BLaER1 (cell line): ENCODE measurements around the gene SPRED3.

Experiments used
- H3K27ac ChIP-seq: shearing (Covaris generic); formaldehyde crosslinking; 2 replicates; pipeline ENCODE4 v1.8.1; 2022
- H3K27me3 ChIP-seq: shearing (Covaris generic); formaldehyde crosslinking; 2 replicates; pipeline ENCODE4 v1.8.1; 2022
- H3K36me3 ChIP-seq: shearing (Covaris generic); formaldehyde crosslinking; 2 replicates; pipeline ENCODE4 v1.8.1; 2022
- H3K4me1 ChIP-seq: shearing (Covaris generic); formaldehyde crosslinking; 2 replicates; pipeline ENCODE4 v1.8.1; 2022
- H3K4me2 ChIP-seq: shearing (Covaris generic); formaldehyde crosslinking; 2 replicates; pipeline ENCODE4 v1.8.1; 2022
- H3K4me3 ChIP-seq: shearing (Covaris generic); formaldehyde crosslinking; 2 replicates; pipeline ENCODE4 v1.8.1; 2022
- H3K9ac ChIP-seq: shearing (Covaris generic); formaldehyde crosslinking; 2 replicates; pipeline ENCODE4 v1.8.1; 2022
- H3K9me3 ChIP-seq: shearing (Covaris generic); formaldehyde crosslinking; 2 replicates; pipeline ENCODE4 v1.8.1; 2022
- H4K20me1 ChIP-seq: shearing (Covaris generic); formaldehyde crosslinking; 2 replicates; pipeline ENCODE4 v1.8.1; 2022
- Cebpa-rat ChIP-seq: shearing (Covaris generic); IDR thresholded peaks from 2 replicates; pipeline ENCODE4 v1.8.1; 2022

The SPRED3 gene

DNA sequence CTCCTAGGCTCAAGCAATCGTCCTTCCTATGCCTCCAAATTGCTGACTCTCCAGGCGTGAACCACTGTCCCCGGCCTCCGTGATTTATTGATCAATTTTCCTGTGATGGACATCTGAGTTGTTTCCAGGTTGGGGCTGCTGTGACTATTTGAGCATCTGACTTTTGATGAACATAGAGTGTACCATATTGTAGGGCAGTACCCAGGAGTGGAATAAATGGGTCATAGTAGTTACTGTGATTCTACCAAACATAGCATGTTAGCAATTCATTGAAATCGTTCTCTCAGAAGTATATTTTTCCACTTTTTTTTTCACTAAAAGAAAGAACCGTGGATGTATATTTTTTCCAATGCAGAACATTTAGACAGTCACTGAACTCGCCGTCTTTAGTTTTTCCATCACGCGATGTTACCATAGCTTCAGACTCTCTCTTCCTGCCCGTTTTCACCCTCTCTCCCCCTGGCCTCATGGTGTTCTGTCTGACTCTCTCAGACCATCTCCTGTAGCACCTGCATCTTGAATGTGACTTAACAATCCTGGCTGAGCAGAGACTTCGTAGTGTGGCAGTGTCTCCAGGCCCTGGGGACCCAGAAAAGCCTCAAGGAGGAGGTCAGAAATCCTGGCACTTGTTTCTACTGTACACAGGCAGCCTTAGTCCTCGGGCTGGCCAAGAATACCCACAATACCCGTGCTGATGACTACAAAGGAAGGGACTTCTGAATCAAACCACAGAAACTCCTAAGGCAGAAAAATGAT, 40.7 kb downstream of the SPRED3 start:
- H3K9ac ChIP-seq: no peak overlapping the region
- no peak overlapping the region for H3K4me3 ChIP-seq
- H3K4me2 ChIP-seq: peak overlapping the region; percentile 28; the same call in 1 of the 2 replicates
- no peaks in the 10 kb centered on the region for H3K9me3 ChIP-seq
- no peaks in the 10 kb centered on the region for H4K20me1 ChIP-seq
- H3K27me3 ChIP-seq: no peaks in the 10 kb centered on the region
- no peak overlapping the region for H3K27ac ChIP-seq
- TF ChIP-seq Cebpa-rat: no peak
- peaks cover 49% of the 10 kb centered on the region for H3K4me1 ChIP-seq
- no peaks in the 10 kb centered on the region for H3K36me3 ChIP-seq

DNA sequence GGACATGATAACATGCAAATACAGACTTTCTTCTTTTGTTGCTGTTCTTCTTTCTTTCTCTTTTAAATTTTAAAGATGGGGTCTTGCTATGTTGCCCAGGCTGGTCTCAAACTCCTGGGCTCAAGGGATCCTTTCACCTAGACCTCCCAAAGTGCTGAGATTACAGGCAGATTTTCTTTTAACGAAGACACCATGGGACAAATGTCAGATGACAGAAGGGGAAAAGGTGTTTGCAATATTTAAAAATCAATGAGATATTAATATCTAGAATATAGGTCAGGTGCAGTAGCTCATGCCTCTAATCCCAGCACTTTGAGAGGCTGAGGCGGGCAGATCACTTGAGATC, 41.3 kb downstream of the SPRED3 start:
- no peak overlapping the region for H3K4me3 ChIP-seq
- no peak overlapping the region for H3K9ac ChIP-seq
- H3K9me3 ChIP-seq: no peaks in the 10 kb centered on the region
- H3K4me1 ChIP-seq: peaks cover 52% of the 10 kb centered on the region
- H3K36me3 ChIP-seq: no peaks in the 10 kb centered on the region
- TF ChIP-seq Cebpa-rat: no peak
- no peak overlapping the region for H3K27ac ChIP-seq
- no peaks in the 10 kb centered on the region for H3K27me3 ChIP-seq
- 0 out of 2 replicates have a peak overlapping the region, but pooled peaks have one; percentile 28 for H3K4me2 ChIP-seq
- no peaks in the 10 kb centered on the region for H4K20me1 ChIP-seq

GRCh38 chr19:38430931-38431330, 42.4 kb downstream of the SPRED3 start:
- no peaks in the 10 kb centered on the region for H3K36me3 ChIP-seq
- no peaks in the 10 kb centered on the region for H3K9me3 ChIP-seq
- no peaks in the 10 kb centered on the region for H4K20me1 ChIP-seq
- no peak overlapping the region for H3K9ac ChIP-seq
- H3K27ac ChIP-seq: no peak overlapping the region
- no peak overlapping the region for H3K4me2 ChIP-seq
- TF ChIP-seq Cebpa-rat: no peak
- no peaks in the 10 kb centered on the region for H3K27me3 ChIP-seq
- no peak overlapping the region for H3K4me3 ChIP-seq
- peaks cover 44% of the 10 kb centered on the region for H3K4me1 ChIP-seq

DNA sequence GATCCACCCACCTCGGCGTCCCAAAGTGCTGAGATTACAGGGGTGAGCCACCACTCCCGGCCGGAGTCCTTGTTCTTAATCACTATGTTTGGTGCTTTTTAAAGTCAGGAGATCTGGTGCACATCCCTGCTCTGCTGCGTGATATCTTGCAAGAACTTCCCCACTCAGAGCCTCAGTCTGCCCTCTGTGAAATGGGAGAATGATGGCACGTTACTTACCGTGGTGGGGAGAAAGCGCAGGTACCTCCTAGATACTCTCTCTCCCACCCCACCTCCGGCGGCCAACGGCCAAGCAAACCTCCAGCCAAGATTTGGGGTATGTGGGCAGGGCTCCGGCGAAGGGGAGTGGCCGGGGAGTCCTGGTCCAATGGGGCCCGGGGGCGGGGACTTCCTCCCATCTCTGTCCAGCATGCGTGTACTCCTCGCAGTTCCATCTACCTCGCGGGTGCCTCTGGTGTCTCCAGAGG, 44.8 kb downstream of the SPRED3 start, which contains the start of gene RYR1:
TSS of gene RYR1 (plus strand) at position 424 of the 466 bp plus-strand sequence. CDS start 139 bp downstream, outside the sequence.
- Histone ChIP-seq H3K9ac (no peak within 1 kb of the TSS), H3K4me3 (no peak within 1 kb of the TSS), H3K36me3 (no peaks in the 10 kb centered on the region), H3K9me3 (no peaks in the 10 kb centered on the region), H3K4me2 (peak within 1 kb of the TSS; percentile 26; the same call in 1 of the 2 replicates), H3K4me1 (peaks cover 34% of the 10 kb centered on the region), H4K20me1 (no peaks in the 10 kb centered on the region), H3K27ac (no peak within 1 kb of the TSS), H3K27me3 (no peaks in the 10 kb centered on the region)
- no peak for TF ChIP-seq Cebpa-rat

- TF ChIP-seq Cebpa-rat: no peak
Observed at GRCh38 chr19:38434549-38435051, 46.1 kb downstream of the SPRED3 start.

GRCh38 chr19:38437295-38437694, 48.8 kb downstream of the SPRED3 start:
- Histone ChIP-seq H3K9me3 (no peaks in the 10 kb centered on the region), H3K4me2 (no peak overlapping the region), H3K4me1 (peaks cover 22% of the 10 kb centered on the region), H3K27me3 (no peaks in the 10 kb centered on the region), H4K20me1 (no peaks in the 10 kb centered on the region), H3K27ac (no peak overlapping the region), H3K36me3 (no peaks in the 10 kb centered on the region), H3K9ac (no peak overlapping the region), H3K4me3 (no peak overlapping the region)
- no peak for TF ChIP-seq Cebpa-rat

More at GRCh38 chr19:38434549-38435051, 46.1 kb downstream of the SPRED3 start:
- H3K4me1 ChIP-seq: peaks cover 25% of the 10 kb centered on the region
- no peaks in the 10 kb centered on the region for H3K9me3 ChIP-seq
- no peaks in the 10 kb centered on the region for H3K27me3 ChIP-seq
- no peaks in the 10 kb centered on the region for H4K20me1 ChIP-seq
- H3K4me2 ChIP-seq: peak overlapping the region; percentile 26
- H3K9ac ChIP-seq: no peak overlapping the region
- no peak overlapping the region for H3K4me3 ChIP-seq
- no peaks in the 10 kb centered on the region for H3K36me3 ChIP-seq
- H3K27ac ChIP-seq: no peak overlapping the region

DNA sequence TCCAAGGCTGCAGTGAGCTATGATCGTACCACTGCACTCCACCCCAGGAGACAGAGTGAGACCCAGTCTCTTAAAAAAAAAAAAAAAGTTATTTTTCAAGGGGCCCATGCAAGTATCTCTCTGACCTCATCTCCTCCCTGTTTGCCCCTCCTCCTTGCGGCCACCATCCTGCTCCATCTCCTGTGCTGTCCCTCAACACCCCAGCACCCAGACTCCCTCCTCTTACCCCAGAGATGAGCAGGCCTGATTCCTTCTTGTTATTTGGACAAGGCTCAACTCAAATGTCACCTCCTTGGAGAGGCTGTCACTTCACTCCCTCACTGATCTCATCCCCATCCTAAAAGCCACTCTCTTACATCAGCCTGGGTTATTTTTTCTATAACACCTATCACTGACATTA, 49.4 kb downstream of the SPRED3 start:
- Histone ChIP-seq H3K4me3 (no peak overlapping the region), H3K27me3 (no peaks in the 10 kb centered on the region), H4K20me1 (no peaks in the 10 kb centered on the region), H3K36me3 (no peaks in the 10 kb centered on the region), H3K4me2 (no peak overlapping the region), H3K4me1 (peaks cover 22% of the 10 kb centered on the region), H3K9me3 (no peaks in the 10 kb centered on the region), H3K27ac (no peak overlapping the region), H3K9ac (no peak overlapping the region)
- TF ChIP-seq Cebpa-rat: no peak

GRCh38 chr19:38440592-38440991, 52.1 kb downstream of the SPRED3 start:
- Histone ChIP-seq H3K9me3 (no peaks in the 10 kb centered on the region), H3K4me3 (no peak overlapping the region), H3K4me2 (no peak overlapping the region), H3K36me3 (no peaks in the 10 kb centered on the region), H4K20me1 (no peaks in the 10 kb centered on the region), H3K27ac (no peak overlapping the region), H3K27me3 (no peaks in the 10 kb centered on the region), H3K4me1 (peaks cover 7% of the 10 kb centered on the region; the same call in 1 of the 2 replicates), H3K9ac (no peak overlapping the region)
- TF ChIP-seq Cebpa-rat: no peak

- no peaks in the 10 kb centered on the region for H4K20me1 ChIP-seq
Observed at GRCh38 chr19:38441657-38442348, 53.3 kb downstream of the SPRED3 start.

DNA sequence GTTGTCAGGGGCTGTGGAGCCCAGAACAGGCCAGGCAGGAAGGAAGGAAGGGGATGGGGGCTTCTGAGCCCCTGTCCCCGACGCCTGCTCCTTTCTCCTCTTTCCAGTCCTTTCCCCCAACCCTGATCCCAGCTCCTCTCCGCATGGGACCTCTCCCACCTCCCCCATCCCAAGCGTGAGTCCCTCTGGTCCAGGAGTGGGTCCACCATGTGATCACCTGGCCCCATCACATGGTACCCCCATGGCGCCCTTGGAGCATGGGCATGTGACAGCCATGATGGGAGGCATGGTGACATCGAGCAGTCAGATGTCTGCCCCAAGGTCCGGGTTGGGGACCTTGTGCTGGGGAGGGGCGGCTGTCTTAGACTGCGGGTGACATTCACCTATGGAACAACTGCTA, 54.2 kb downstream of the SPRED3 start:
- TF ChIP-seq Cebpa-rat: no peak
- Histone ChIP-seq H3K4me3 (no peak overlapping the region), H3K9me3 (no peaks in the 10 kb centered on the region), H3K4me2 (no peak overlapping the region), H3K27ac (no peak overlapping the region), H3K9ac (no peak overlapping the region), H3K4me1 (no peaks in the 10 kb centered on the region), H3K27me3 (no peaks in the 10 kb centered on the region), H4K20me1 (no peaks in the 10 kb centered on the region), H3K36me3 (no peaks in the 10 kb centered on the region)

More at GRCh38 chr19:38441657-38442348, 53.3 kb downstream of the SPRED3 start:
- Histone ChIP-seq H3K4me3 (no peak overlapping the region), H3K27me3 (no peaks in the 10 kb centered on the region), H3K4me1 (peaks cover 4% of the 10 kb centered on the region; the same call in 1 of the 2 replicates), H3K9me3 (no peaks in the 10 kb centered on the region), H3K36me3 (no peaks in the 10 kb centered on the region), H3K27ac (no peak overlapping the region), H3K4me2 (no peak overlapping the region), H3K9ac (no peak overlapping the region)
- no peak for TF ChIP-seq Cebpa-rat
